ENCODE results near the gene PEPD. TPM values are rescaled to one million over a fixed set of nuclear protein-coding genes. Genes with fewer than 3 reads are reported as not detected.

The PEPD gene
- polyA plus RNA-seq, 3 donors = 61.5 to 218 (median 171) TPM

GRCh38 chr19:33447336-33448158 is 74.0 kb downstream of the PEPD start:
- no peaks in the 10 kb centered on the region for H3K27me3 ChIP-seq (ENCODE audit: control insufficient read depth in 2 of 2, insufficient read depth in 2 of 2, low read length in 2 of 2)
- Mint-ChIP-seq H3K9me3 (no peaks in the 10 kb centered on the region), H3K27ac (no peak overlapping the region), H3K27me3 (ENCODE audit: low read depth in 3 of 3) (peaks cover 0 to 4% (median 2%) of the 10 kb centered on the region in 3 donors), H3K4me1 (no peaks in the 10 kb centered on the region), H3K4me3 (no peak overlapping the region), H3K36me3 (peaks cover 5 to 13% of the 10 kb centered on the region in 2 donors)
- no peaks in the 10 kb centered on the region for H3K36me3 ChIP-seq (replicated peaks in 1 of 2; ENCODE audit: control insufficient read depth in 1 of 2, insufficient read depth in 2 of 2, low read length in 2 of 2)
- no peaks in the 10 kb centered on the region for H3K79me2 ChIP-seq (ENCODE audit: insufficient read depth, low read length)
- TF ChIP-seq CTCF (IDR thresholded peaks at IDR 0.05) = no peak
- no peaks in the 10 kb centered on the region for H3K4me1 ChIP-seq (ENCODE audit: control insufficient read depth in 1 of 2, insufficient read depth in 2 of 2, low read length in 2 of 2)
- no peak for DNase-seq
- H3K9ac ChIP-seq (ENCODE audit: insufficient read depth, low read length, poor library complexity, severe bottlenecking) = no peak overlapping the region
- no peak overlapping the region for H2AFZ ChIP-seq (ENCODE audit: insufficient read depth, low read depth, low read length, poor library complexity, severe bottlenecking)
- no peak overlapping the region for H3K4me2 ChIP-seq (replicated peaks; ENCODE audit: extremely low read depth, low read length, poor library complexity, severe bottlenecking)
- WGBS (ENCODE audit: insufficient coverage) = 52% methylated on average over 8 of the region's 18 CpGs
- no peaks in the 10 kb centered on the region for H4K20me1 ChIP-seq (ENCODE audit: insufficient read depth, low read length)
- H3K9me3 ChIP-seq (replicated peaks in 1 of 2; ENCODE audit: control insufficient read depth in 1 of 2, insufficient read depth in 1 of 2, low read length in 2 of 2) = no peaks in the 10 kb centered on the region
- intact Hi-C loops (cut with micrococcal nuclease) = no loop called here
- H3K4me3 ChIP-seq (replicated peaks in 1 of 3; ENCODE audit: low read depth in 2 of 3, low read length in 3 of 3) = no peak overlapping the region
- no peak overlapping the region for H3K27ac ChIP-seq (ENCODE audit: low read depth in 1 of 2, low read length in 2 of 2)

DNA sequence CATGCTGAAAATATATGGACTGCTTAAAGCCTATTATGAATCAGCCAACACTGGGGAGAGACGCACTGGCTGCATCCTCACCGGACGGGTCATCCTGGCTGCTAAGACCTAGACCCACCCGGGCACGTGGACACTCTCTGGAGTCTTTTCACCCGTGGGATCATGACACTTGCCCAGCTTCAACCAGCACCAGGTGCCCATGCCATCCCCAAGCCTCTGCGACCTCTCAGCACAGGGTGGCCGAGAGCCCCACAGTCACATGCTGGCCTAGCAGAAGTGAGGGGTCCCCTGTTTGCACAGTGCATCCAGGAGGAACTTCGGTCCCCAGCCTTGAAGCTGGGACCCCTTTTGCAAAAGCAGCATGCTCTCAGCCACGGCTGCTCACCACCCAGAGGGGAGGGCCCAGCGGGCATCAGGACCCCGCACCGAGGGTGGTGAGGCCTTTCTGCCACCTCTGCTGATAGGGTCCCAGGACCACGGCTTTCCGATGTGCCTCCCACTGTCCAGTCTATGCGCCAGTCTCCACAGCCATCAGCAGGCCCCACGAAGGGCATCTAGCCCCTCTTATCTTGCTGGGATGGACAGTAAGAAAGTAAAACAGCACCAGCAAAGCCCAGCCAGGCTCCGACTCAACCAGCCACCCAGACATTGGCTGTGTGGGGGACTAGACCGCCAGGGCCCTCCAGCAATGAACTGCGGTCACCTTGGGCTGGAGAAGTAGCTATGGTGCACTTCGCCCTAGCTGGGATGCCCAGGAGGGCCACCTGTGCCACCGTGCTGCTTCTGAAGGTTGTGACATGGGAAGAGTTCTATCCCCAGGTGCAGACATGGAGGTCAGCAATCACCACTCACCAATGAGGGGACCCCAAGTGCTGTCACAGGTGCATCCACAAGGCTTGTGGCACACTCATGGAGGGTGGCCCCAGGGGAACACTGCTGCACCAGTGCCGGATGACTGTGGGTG is 75.0 kb downstream of the PEPD start:
- DNase-seq = no peak
- Histone ChIP-seq H3K9ac (ENCODE audit: insufficient read depth, low read length, poor library complexity, severe bottlenecking) (no peak overlapping the region), H3K27ac (ENCODE audit: low read depth in 1 of 2, low read length in 2 of 2) (no peak overlapping the region), H2AFZ (ENCODE audit: insufficient read depth, low read depth, low read length, poor library complexity, severe bottlenecking) (no peak overlapping the region), H3K4me2 (replicated peaks; ENCODE audit: extremely low read depth, low read length, poor library complexity, severe bottlenecking) (no peak overlapping the region), H3K79me2 (ENCODE audit: insufficient read depth, low read length) (no peaks in the 10 kb centered on the region), H3K27me3 (ENCODE audit: control insufficient read depth in 2 of 2, insufficient read depth in 2 of 2, low read length in 2 of 2) (no peaks in the 10 kb centered on the region), H3K36me3 (replicated peaks in 1 of 2; ENCODE audit: control insufficient read depth in 1 of 2, insufficient read depth in 2 of 2, low read length in 2 of 2) (no peaks in the 10 kb centered on the region), H3K4me1 (ENCODE audit: control insufficient read depth in 1 of 2, insufficient read depth in 2 of 2, low read length in 2 of 2) (no peaks in the 10 kb centered on the region), H3K9me3 (replicated peaks in 1 of 2; ENCODE audit: control insufficient read depth in 1 of 2, insufficient read depth in 1 of 2, low read length in 2 of 2) (no peaks in the 10 kb centered on the region), H4K20me1 (ENCODE audit: insufficient read depth, low read length) (no peaks in the 10 kb centered on the region), H3K4me3 (replicated peaks in 1 of 3; ENCODE audit: low read depth in 2 of 3, low read length in 3 of 3) (no peak overlapping the region)
- H3K27me3 Mint-ChIP-seq (ENCODE audit: low read depth in 3 of 3) = peaks cover 0 to 4% (median 2%) of the 10 kb centered on the region in 3 donors
- TF ChIP-seq CTCF (IDR thresholded peaks at IDR 0.05) = no peak
- H3K4me3 Mint-ChIP-seq = no peak overlapping the region
- 98% methylated on average over 19 of the region's 23 CpGs for WGBS (ENCODE audit: insufficient coverage)
- peaks cover 5 to 14% of the 10 kb centered on the region in 2 donors for H3K36me3 Mint-ChIP-seq
- no peaks in the 10 kb centered on the region for H3K9me3 Mint-ChIP-seq
- H3K27ac Mint-ChIP-seq = no peak overlapping the region
- intact Hi-C loops (cut with micrococcal nuclease) = no loop called here
- no peaks in the 10 kb centered on the region for H3K4me1 Mint-ChIP-seq
